WERI-Rb-1 (cell line): ENCODE measurements around the gene PRXL2A.

Source experiments
- DNase-seq: peaks from one replicate; pipeline ENCODE4 v3.0.0-alpha.2; 2020
- H3K27ac ChIP-seq: fragments of 250-450 bp; sonication (Bioruptor Pico); 2 replicates; pipeline ENCODE4 v1.5.1; 2020; ENCODE audit warnings: mild to moderate bottlenecking, moderate library complexity
- H3K27me3 ChIP-seq: fragments of 250-450 bp; sonication (Bioruptor Pico); 2 replicates; pipeline ENCODE4 v1.5.1; 2021; ENCODE audit warnings: mild to moderate bottlenecking, low read depth, moderate library complexity; ENCODE audit not compliant: insufficient read depth, severe bottlenecking
- H3K36me3 ChIP-seq: fragments of 250-450 bp; sonication (Bioruptor Pico); 2 replicates; pipeline ENCODE4 v1.5.1; 2020; ENCODE audit warnings: mild to moderate bottlenecking, moderate library complexity
- H3K4me3 ChIP-seq: 2 replicates; pipeline ENCODE4 v1.5.1; 2011; ENCODE audit warnings: low read depth, mild to moderate bottlenecking, control low read depth, low read length
- H3K9me3 ChIP-seq: fragments of 250-450 bp; sonication (Bioruptor Pico); 2 replicates; pipeline ENCODE4 v1.5.1; 2021; ENCODE audit warnings: mild to moderate bottlenecking, moderate library complexity; ENCODE audit not compliant: severe bottlenecking
- CTCF ChIP-seq: IDR thresholded peaks from 2 replicates; pipeline ENCODE4 v1.5.1; 2011; ENCODE audit warnings: low read depth, mild to moderate bottlenecking, control low read depth, inconsistent platforms, low read length

The PRXL2A gene

GRCh38 chr10:80407812-80408241 is 524 bp upstream of the PRXL2A start:
- Histone ChIP-seq H3K4me3 (peak overlapping the region; percentile 70), H3K27me3 (no peaks in the 10 kb centered on the region), H3K9me3 (no peaks in the 10 kb centered on the region), H3K36me3 (peaks cover 28% of the 10 kb centered on the region), H3K27ac (peak overlapping the region; percentile 92)
- TF ChIP-seq CTCF: no peak
- DNase-seq: peak; percentile 65

- peak overlapping the region; percentile 70 for H3K4me3 ChIP-seq
- H3K27ac ChIP-seq: peak overlapping the region; percentile 92
These were observed 770 bp downstream of the PRXL2A start for GRCh38 chr10:80409121-80409520.

GRCh38 chr10:80410122-80410521 is 1.8 kb downstream of the PRXL2A start:
- no peak for TF ChIP-seq CTCF
- H3K27me3 ChIP-seq: no peaks in the 10 kb centered on the region
- H3K4me3 ChIP-seq: no peak overlapping the region
- DNase-seq: no peak
- H3K27ac ChIP-seq: peak overlapping the region; percentile 92
- peaks cover 36% of the 10 kb centered on the region for H3K36me3 ChIP-seq
- no peaks in the 10 kb centered on the region for H3K9me3 ChIP-seq

More at GRCh38 chr10:80409121-80409520, 770 bp downstream of the PRXL2A start:
- Histone ChIP-seq H3K9me3 (no peaks in the 10 kb centered on the region), H3K36me3 (peaks cover 34% of the 10 kb centered on the region), H3K27me3 (no peaks in the 10 kb centered on the region)
- no peak for TF ChIP-seq CTCF
- no peak for DNase-seq

GRCh38 chr10:80410578-80411145 is 2.3 kb downstream of the PRXL2A start:
- H3K9me3 ChIP-seq: no peaks in the 10 kb centered on the region
- DNase-seq: peak; percentile 26
- TF ChIP-seq CTCF: no peak
- H3K27me3 ChIP-seq: no peaks in the 10 kb centered on the region
- H3K27ac ChIP-seq: peak overlapping the region; percentile 92
- peak overlapping the region; percentile 1; the same call in 1 of the 2 replicates for H3K4me3 ChIP-seq
- H3K36me3 ChIP-seq: peaks cover 42% of the 10 kb centered on the region

- H3K27ac ChIP-seq: peak overlapping the region; percentile 92
These were observed 2.9 kb downstream of the PRXL2A start for GRCh38 chr10:80411267-80411668.

More at GRCh38 chr10:80411267-80411668, 2.9 kb downstream of the PRXL2A start:
- H3K36me3 ChIP-seq: peaks cover 43% of the 10 kb centered on the region
- no peak overlapping the region; the same call in 1 of the 2 replicates for H3K4me3 ChIP-seq
- no peaks in the 10 kb centered on the region for H3K27me3 ChIP-seq
- DNase-seq: peak; percentile 74
- TF ChIP-seq CTCF: no peak
- no peaks in the 10 kb centered on the region for H3K9me3 ChIP-seq
